HepG2 (cell line): ENCODE results near the gene BCAS3. TPM values are rescaled to one million over a fixed set of nuclear protein-coding genes. Genes with fewer than 3 reads are reported as not detected.

Source experiments
- ASH2L ChIP-seq: fragments of 300-600, 200-600 bp; sonication (generic); IDR thresholded peaks from 2 replicates; pipeline ENCODE4 v1.7.0; 2017; ENCODE audit warnings: low read depth, mild to moderate bottlenecking, moderate library complexity, mixed read lengths, low read length; ENCODE audit not compliant: insufficient read length
- ATF1 ChIP-seq: IDR thresholded peaks from 2 replicates; pipeline ENCODE4 v1.6.1; 2016; ENCODE audit warnings: mild to moderate bottlenecking, control low read depth
- ATF7 ChIP-seq, 2 experiments: fragments of 450-650 bp in 1 of 2; sonication (generic) in 1 of 2; formaldehyde crosslinking in 1 of 2; IDR thresholded peaks; 2 replicates each; pipeline versions ENCODE4 v1.4.0 to v1.6.1; 2016 to 2020; ENCODE audit warnings: antibody characterized with exemption in 1 of 2, mild to moderate bottlenecking in 1 of 2, missing genetic modification reagents in 1 of 2
- DNMT3B ChIP-seq: conservative IDR thresholded peaks from 2 replicates; pipeline ENCODE4 v1.6.1; 2016; ENCODE audit warnings: missing biosample characterization, control low read depth
- HDAC1 ChIP-seq: sonication (generic); formaldehyde crosslinking; IDR thresholded peaks from 2 replicates; pipeline ENCODE4 v1.5.1; 2020; ENCODE audit warnings: mild to moderate bottlenecking, missing genetic modification reagents
- HNRNPH1 ChIP-seq: fragments of 200-400 bp; formaldehyde crosslinking; optimal IDR thresholded peaks from 2 replicates; pipeline ENCODE3; 2017; ENCODE audit warnings: mild to moderate bottlenecking, low read depth, low read length
- IRX3 ChIP-seq: sonication (generic); formaldehyde crosslinking; IDR thresholded peaks from 2 replicates; pipeline ENCODE4 v1.8.1; 2023; ENCODE audit warnings: mild to moderate bottlenecking, low read depth, missing genetic modification reagents, borderline replicate concordance
- MED1 ChIP-seq: sonication (generic); formaldehyde crosslinking; IDR thresholded peaks from 2 replicates; pipeline ENCODE4 v1.4.0; 2020; ENCODE audit warnings: missing genetic modification reagents
- MYC ChIP-seq: sonication (generic); formaldehyde crosslinking; IDR thresholded peaks from 2 replicates; pipeline ENCODE4 v1.9.0; 2021; ENCODE audit warnings: missing genetic modification reagents, borderline replicate concordance
- PHB2 ChIP-seq: fragments of 450-650 bp; IDR thresholded peaks from 2 replicates; pipeline ENCODE4 v1.6.1; 2018; ENCODE audit not compliant: partially characterized antibody
- RBFOX2 ChIP-seq: fragments of 200-400 bp; formaldehyde crosslinking; IDR thresholded peaks from 2 replicates; pipeline ENCODE4 v1.6.1; 2017; ENCODE audit warnings: low read depth, mild to moderate bottlenecking, low read length
- RBM22 ChIP-seq: fragments of 200-400 bp; formaldehyde crosslinking; optimal IDR thresholded peaks from 2 replicates; pipeline ENCODE3; 2017; ENCODE audit warnings: mild to moderate bottlenecking, low read length, moderate library complexity
- SALL2 ChIP-seq: sonication (generic); formaldehyde crosslinking; IDR thresholded peaks from 2 replicates; pipeline ENCODE4 v1.8.1; 2023; ENCODE audit warnings: mild to moderate bottlenecking, missing genetic modification reagents, inconsistent platforms
- SATB2 ChIP-seq: sonication (generic); formaldehyde crosslinking; IDR thresholded peaks from 2 replicates; pipeline ENCODE4 v1.5.0; 2020; ENCODE audit warnings: missing genetic modification reagents
- SKI ChIP-seq: fragments of 450-650 bp; IDR thresholded peaks from one replicate; pipeline ENCODE4 v1.6.1; 2018; ENCODE audit warnings: mild to moderate bottlenecking; ENCODE audit not compliant: partially characterized antibody
- SP4 ChIP-seq: sonication (generic); formaldehyde crosslinking; IDR thresholded peaks from 2 replicates; pipeline ENCODE4 v1.8.1; 2023; ENCODE audit warnings: mild to moderate bottlenecking, missing genetic modification reagents
- SP5 ChIP-seq: IDR thresholded peaks from 2 replicates; pipeline ENCODE4 v1.6.1; 2016; ENCODE audit warnings: low read depth, borderline replicate concordance
- STAG1 ChIP-seq: sonication (generic); formaldehyde crosslinking; IDR thresholded peaks from 2 replicates; pipeline ENCODE4 v1.4.0; 2020; ENCODE audit warnings: missing genetic modification reagents
- TCF12 ChIP-seq, 2 experiments: fragments of 450-650 bp in 1 of 2; sonication (generic) in 1 of 2; formaldehyde crosslinking in 1 of 2; IDR thresholded peaks; 2 replicates each; pipeline versions ENCODE4 v1.6.1 to v1.8.0; 2017 to 2022; ENCODE audit warnings: antibody characterized with exemption in 1 of 2, mild to moderate bottlenecking in 1 of 2, missing genetic modification reagents in 1 of 2, moderate library complexity in 1 of 2
- ZFP41 ChIP-seq: sonication (generic); formaldehyde crosslinking; IDR thresholded peaks from 2 replicates; pipeline ENCODE4 v1.4.0; 2020; ENCODE audit warnings: mild to moderate bottlenecking, missing genetic modification reagents, borderline replicate concordance
- ZFX ChIP-seq: sonication (generic); formaldehyde crosslinking; IDR thresholded peaks from 2 replicates; pipeline ENCODE4 v1.4.0; 2020; ENCODE audit warnings: mild to moderate bottlenecking, low read depth, missing genetic modification reagents, moderate library complexity
- ZNF34 ChIP-seq: sonication (generic); formaldehyde crosslinking; IDR thresholded peaks from 2 replicates; pipeline ENCODE4 v1.4.0; 2020; ENCODE audit warnings: mild to moderate bottlenecking, missing genetic modification reagents, borderline replicate concordance
- ZNF446 ChIP-seq: sonication (generic); formaldehyde crosslinking; IDR thresholded peaks from 2 replicates; pipeline ENCODE4 v1.5.0; 2020; ENCODE audit warnings: mild to moderate bottlenecking, missing genetic modification reagents
- ZNF572 ChIP-seq: sonication (generic); formaldehyde crosslinking; IDR thresholded peaks from 2 replicates; pipeline ENCODE4 v1.5.1; 2020; ENCODE audit warnings: mild to moderate bottlenecking, missing genetic modification reagents
- ZNF619 ChIP-seq: sonication (generic); formaldehyde crosslinking; IDR thresholded peaks from 2 replicates; pipeline ENCODE4 v1.4.0; 2020; ENCODE audit warnings: mild to moderate bottlenecking, missing genetic modification reagents
- ZNF660 ChIP-seq: sonication (generic); formaldehyde crosslinking; IDR thresholded peaks from 2 replicates; pipeline ENCODE4 v1.5.1; 2020; ENCODE audit warnings: mild to moderate bottlenecking, low read depth, missing genetic modification reagents, borderline replicate concordance
- ZSCAN20 ChIP-seq: sonication (generic); formaldehyde crosslinking; IDR thresholded peaks from 2 replicates; pipeline ENCODE4 v1.4.0; 2020; ENCODE audit warnings: missing genetic modification reagents, mild to moderate bottlenecking, borderline replicate concordance
- polyA plus RNA-seq, 8 experiments: library from polyadenylated mRNA; depleted of rRNA in 3 of 8; stranded (reverse) in 7 of 8; unstranded in 1 of 8; fragments of >200 nt; fragmentation: Illumina TruSeq in 4 of 8; extraction: Trizol in 4 of 8; gene quantifications; 2 replicates each; pipeline versions ENCODE4 v1.2.1 to v1.2.3, GENCODE V29; 2011 to 2016; ENCODE audit warnings: low read depth in 4 of 8, missing spikeins in 1 of 8, mixed read lengths in 1 of 8; ENCODE audit not compliant: insufficient read depth in 1 of 8
- total RNA-seq, 5 experiments: library from RNA; depleted of rRNA; stranded (reverse); fragments of >200 nt; fragmentation: Illumina TruSeq; extraction: Trizol; gene quantifications; 2 replicates each; pipeline ENCODE4 v1.2.3, GENCODE V29; 2016; ENCODE audit warnings: low read depth in 1 of 5
- TF ChIP-seq, protein P1 (sequence below): sonication (generic); formaldehyde crosslinking; IDR thresholded peaks from 2 replicates; pipeline ENCODE4 v1.4.0; 2020; ENCODE audit warnings: missing genetic modification reagents
- TF ChIP-seq, protein P2 (sequence below): IDR thresholded peaks from 2 replicates; pipeline ENCODE4 v1.6.1; 2016; ENCODE audit warnings: missing compliant biosample characterization, missing genetic modification reagents, borderline replicate concordance

Gene BCAS3
- total and polyA plus RNA-seq, 2 of the 13 experiments (the other 11 are each of a cell fraction or from before 2014, with no cell fraction given): 10.7 to 11.2 TPM

GRCh38 chr17:61409301-61410112 is 731.9 kb downstream of the BCAS3 start (continued):
- no peak for TF ChIP-seq ZNF34
- TF ChIP-seq SATB2: no peak
- peak; percentile 80 for TF ChIP-seq RBFOX2
- no peak for TF ChIP-seq ATF1 (CRISPR knock-in tag)
- TF ChIP-seq PHB2: no peak
- no peak for TF ChIP-seq ZNF619 (CRISPR knock-in tag)
- peak; percentile 17 for TF ChIP-seq SKI
- TF ChIP-seq ATF7 (IDR thresholded peaks at IDR 0.05): no peak
- TF ChIP-seq ATF7 (CRISPR knock-in tag; IDR thresholded peaks at IDR 0.05): no peak
- no peak for TF ChIP-seq HNRNPH1
- TF ChIP-seq SALL2 (CRISPR knock-in tag): peak; percentile 57; the same call in 1 of the 2 replicates
- TF ChIP-seq ZNF660 (CRISPR knock-in tag): no peak
- TF ChIP-seq ZFX (CRISPR knock-in tag): peak; percentile 66
- TF ChIP-seq DNMT3B (CRISPR knock-in tag): no peak
- no peak for TF ChIP-seq MED1 (CRISPR knock-in tag)
- no peak for TF ChIP-seq ZSCAN20 (CRISPR knock-in tag)
- peak; percentile 80 for TF ChIP-seq IRX3 (CRISPR knock-in tag)
- peak; percentile 72 for TF ChIP-seq STAG1 (CRISPR knock-in tag)
- TF ChIP-seq ZFP41 (CRISPR knock-in tag): no peak
- no peak for TF ChIP-seq TCF12 (IDR thresholded peaks at IDR 0.05)
- no peak for TF ChIP-seq TCF12 (CRISPR knock-in tag; IDR thresholded peaks at IDR 0.05)
- TF ChIP-seq, protein P1, sequence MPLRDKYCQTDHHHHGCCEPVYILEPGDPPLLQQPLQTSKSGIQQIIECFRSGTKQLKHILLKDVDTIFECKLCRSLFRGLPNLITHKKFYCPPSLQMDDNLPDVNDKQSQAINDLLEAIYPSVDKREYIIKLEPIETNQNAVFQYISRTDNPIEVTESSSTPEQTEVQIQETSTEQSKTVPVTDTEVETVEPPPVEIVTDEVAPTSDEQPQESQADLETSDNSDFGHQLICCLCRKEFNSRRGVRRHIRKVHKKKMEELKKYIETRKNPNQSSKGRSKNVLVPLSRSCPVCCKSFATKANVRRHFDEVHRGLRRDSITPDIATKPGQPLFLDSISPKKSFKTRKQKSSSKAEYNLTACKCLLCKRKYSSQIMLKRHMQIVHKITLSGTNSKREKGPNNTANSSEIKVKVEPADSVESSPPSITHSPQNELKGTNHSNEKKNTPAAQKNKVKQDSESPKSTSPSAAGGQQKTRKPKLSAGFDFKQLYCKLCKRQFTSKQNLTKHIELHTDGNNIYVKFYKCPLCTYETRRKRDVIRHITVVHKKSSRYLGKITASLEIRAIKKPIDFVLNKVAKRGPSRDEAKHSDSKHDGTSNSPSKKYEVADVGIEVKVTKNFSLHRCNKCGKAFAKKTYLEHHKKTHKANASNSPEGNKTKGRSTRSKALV (CRISPR knock-in tag): peak; percentile 56; the same call in 1 of the 2 replicates
- TF ChIP-seq ZNF446 (CRISPR knock-in tag): no peak
- TF ChIP-seq RBM22: peak; percentile 31
- TF ChIP-seq HDAC1 (CRISPR knock-in tag): no peak; the same call in 1 of the 2 replicates
- no peak for TF ChIP-seq SP4
- TF ChIP-seq SP5 (CRISPR knock-in tag): no peak
- peak; percentile 58; the same call in 1 of the 2 replicates for TF ChIP-seq MYC
- no peak for TF ChIP-seq ZNF572 (CRISPR knock-in tag)
- TF ChIP-seq, protein P2, sequence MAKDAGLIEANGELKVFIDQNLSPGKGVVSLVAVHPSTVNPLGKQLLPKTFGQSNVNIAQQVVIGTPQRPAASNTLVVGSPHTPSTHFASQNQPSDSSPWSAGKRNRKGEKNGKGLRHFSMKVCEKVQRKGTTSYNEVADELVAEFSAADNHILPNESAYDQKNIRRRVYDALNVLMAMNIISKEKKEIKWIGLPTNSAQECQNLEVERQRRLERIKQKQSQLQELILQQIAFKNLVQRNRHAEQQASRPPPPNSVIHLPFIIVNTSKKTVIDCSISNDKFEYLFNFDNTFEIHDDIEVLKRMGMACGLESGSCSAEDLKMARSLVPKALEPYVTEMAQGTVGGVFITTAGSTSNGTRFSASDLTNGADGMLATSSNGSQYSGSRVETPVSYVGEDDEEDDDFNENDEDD (CRISPR knock-in tag): peak; percentile 36; the same call in 1 of the 2 replicates
- TF ChIP-seq ASH2L: no peak
